H1 (cell line): Measurements from ENCODE around the gene FBXW2. TPM values are rescaled to one million over a fixed set of nuclear protein-coding genes. Genes with fewer than 3 reads are reported as not detected.

ENCODE experiments used
- CTCF ChIA-PET: fragments of 300-600 bp; sonication (Branson Sonifier 250); formaldehyde crosslinking; loops from one replicate; lab custom pipeline; 2021; ENCODE audit not compliant: partially characterized antibody; lab: Charles Lee
- POLR2A ChIA-PET: fragments of 300-600 bp; sonication (Branson Sonifier 250); formaldehyde crosslinking; loops from one replicate; lab custom pipeline; 2021; ENCODE audit warnings: inconsistent platforms; ENCODE audit not compliant: partially characterized antibody; lab: Charles Lee
- DNase-seq, 2 experiments: peaks; one replicate each; pipeline versions ENCODE4 v3.0.0 to v3.0.0-alpha.2; 2010 to 2022; ENCODE audit warnings: low spot score in 2 of 2, low read depth in 1 of 2, mixed read lengths in 1 of 2
- FAIRE-seq: peaks from 2 replicates; lab custom pipeline; 2011; peaks lifted over from hg19 to GRCh38; lab: Jason Lieb, UNC
- H2AFZ ChIP-seq: 2 replicates; pipeline ENCODE4 v1.8.1; 2012; ENCODE audit warnings: low read length, inconsistent platforms
- H2AK5ac ChIP-seq: 2 replicates; pipeline ENCODE4 v1.6.1; 2013; ENCODE audit warnings: low read depth, low read length
- H2BK120ac ChIP-seq: replicated peaks from 2 replicates; pipeline ENCODE3; 2013; ENCODE audit warnings: low read depth, low read length, inconsistent platforms
- H2BK12ac ChIP-seq: 2 replicates; pipeline ENCODE4 v1.6.1; 2013; ENCODE audit warnings: low read depth, low read length
- H2BK15ac ChIP-seq: 2 replicates; pipeline ENCODE4 v1.6.1; 2013; ENCODE audit warnings: low read length
- H2BK20ac ChIP-seq: 2 replicates; pipeline ENCODE4 v1.6.1; 2013; ENCODE audit warnings: low read length
- H2BK5ac ChIP-seq: 2 replicates; pipeline ENCODE4 v1.6.1; 2013; ENCODE audit warnings: low read depth, low read length
- H3K14ac ChIP-seq: 2 replicates; pipeline ENCODE4 v1.6.1; 2013; ENCODE audit warnings: inconsistent platforms; ENCODE audit not compliant: insufficient read length
- H3K18ac ChIP-seq: 2 replicates; pipeline ENCODE4 v1.6.1; 2013; ENCODE audit warnings: low read length; ENCODE audit errors: extremely low read depth
- H3K23ac ChIP-seq: 2 replicates; pipeline ENCODE4 v1.6.1; 2013; ENCODE audit warnings: inconsistent platforms; ENCODE audit not compliant: insufficient read length
- H3K23me2 ChIP-seq: 2 replicates; pipeline ENCODE4 v1.6.1; 2013; ENCODE audit warnings: low read depth, low read length
- H3K27ac ChIP-seq: 2 replicates; pipeline ENCODE4 v1.6.1; 2011; ENCODE audit warnings: low read depth, low read length, inconsistent platforms
- H3K27me3 ChIP-seq, 4 experiments: replicated peaks in 1 of 4; 1 replicate in 1 of 4; 2 replicates in 3 of 4; pipeline versions ENCODE4 v1.6.1 to v1.8.1; 2011 to 2013; ENCODE audit warnings: low read length in 3 of 4, mild to moderate bottlenecking in 3 of 4, inconsistent platforms in 2 of 4, mixed read lengths in 2 of 4, moderate library complexity in 1 of 4; ENCODE audit not compliant: control insufficient read depth in 3 of 4, insufficient read depth in 3 of 4; ENCODE audit errors: extremely low read depth in 1 of 4
- H3K36me3 ChIP-seq, 4 experiments: 2 replicates each; pipeline versions ENCODE4 v1.6.1 to v1.8.1; 2011 to 2013; ENCODE audit warnings: mild to moderate bottlenecking in 4 of 4, low read length in 3 of 4, moderate library complexity in 2 of 4, control low read depth in 1 of 4, inconsistent platforms in 1 of 4; ENCODE audit not compliant: insufficient read depth in 4 of 4, control insufficient read depth in 2 of 4
- H3K4ac ChIP-seq: replicated peaks from 2 replicates; pipeline ENCODE3; 2013; ENCODE audit warnings: low read length, low read depth, mixed read lengths, inconsistent platforms; ENCODE audit not compliant: insufficient read length
- H3K4me1 ChIP-seq, 4 experiments: replicated peaks in 1 of 4; 1 replicate in 1 of 4; 2 replicates in 3 of 4; pipeline versions ENCODE4 v1.6.1 to v1.8.1; 2011 to 2013; ENCODE audit warnings: low read length in 3 of 4, inconsistent platforms in 2 of 4, mixed read lengths in 1 of 4; ENCODE audit not compliant: insufficient read depth in 4 of 4, control insufficient read depth in 3 of 4
- H3K4me2 ChIP-seq, 2 experiments: 2 replicates each; pipeline versions ENCODE4 v1.6.1 to v1.8.1; 2011 to 2013; ENCODE audit warnings: low read depth in 2 of 2, low read length in 2 of 2, control low read depth in 1 of 2, inconsistent platforms in 1 of 2, mild to moderate bottlenecking in 1 of 2; ENCODE audit not compliant: insufficient read depth in 1 of 2
- H3K4me3 ChIP-seq, 4 experiments: fragments of 200-600, 300-600 bp in 1 of 4; sonication (generic), shearing (Covaris generic), sonication (Bioruptor Twin) in 1 of 4; 2 replicates each; pipeline versions ENCODE4 v1.5.1 to v1.8.1; 2011 to 2016; ENCODE audit warnings: low read length in 4 of 4, low read depth in 3 of 4, control low read depth in 2 of 4, inconsistent platforms in 2 of 4, mild to moderate bottlenecking in 2 of 4, mixed read lengths in 1 of 4, moderate library complexity in 1 of 4; ENCODE audit not compliant: insufficient read depth in 2 of 4; ENCODE audit errors: extremely low read depth in 1 of 4
- H3K56ac ChIP-seq: replicated peaks from 2 replicates; pipeline ENCODE3; 2013; ENCODE audit warnings: low read depth, mild to moderate bottlenecking, mixed read lengths, low read length, inconsistent platforms; ENCODE audit not compliant: insufficient read length
- H3K79me1 ChIP-seq: 2 replicates; pipeline ENCODE4 v1.6.1; 2013; ENCODE audit warnings: low read depth, low read length, control low read depth
- H3K79me2 ChIP-seq, 2 experiments: 2 replicates each; pipeline versions ENCODE4 v1.6.1 to v1.8.1; 2012 to 2013; ENCODE audit warnings: low read length in 2 of 2, mild to moderate bottlenecking in 2 of 2, inconsistent platforms in 1 of 2; ENCODE audit not compliant: insufficient read depth in 2 of 2, control insufficient read depth in 1 of 2
- H3K9ac ChIP-seq, 4 experiments: replicated peaks in 1 of 4; 1 replicate in 1 of 4; 2 replicates in 3 of 4; pipeline versions ENCODE4 v1.6.1 to v1.8.1; 2011 to 2013; ENCODE audit warnings: low read depth in 3 of 4, low read length in 3 of 4, control low read depth in 2 of 4, mild to moderate bottlenecking in 2 of 4, moderate library complexity in 2 of 4, inconsistent platforms in 1 of 4; ENCODE audit errors: extremely low read depth in 1 of 4
- H3K9me3 ChIP-seq, 2 experiments: 2 replicates each; pipeline versions ENCODE4 v1.6.1 to v1.8.1; 2012 to 2013; ENCODE audit warnings: mild to moderate bottlenecking in 2 of 2, moderate library complexity in 2 of 2, control low read depth in 1 of 2, inconsistent platforms in 1 of 2, low read depth in 1 of 2, low read length in 1 of 2, mixed read lengths in 1 of 2; ENCODE audit not compliant: insufficient read depth in 2 of 2
- H4K20me1 ChIP-seq, 2 experiments: replicated peaks in 1 of 2; 2 replicates each; pipeline versions ENCODE3 to v1.8.1; 2011 to 2013; ENCODE audit warnings: inconsistent platforms in 2 of 2, low read length in 2 of 2, mild to moderate bottlenecking in 1 of 2; ENCODE audit not compliant: insufficient read depth in 2 of 2, control insufficient read depth in 1 of 2
- H4K5ac ChIP-seq: 2 replicates; pipeline ENCODE4 v1.6.1; 2013; ENCODE audit warnings: low read length, low read depth, mixed read lengths, inconsistent platforms; ENCODE audit not compliant: insufficient read length
- H4K8ac ChIP-seq: 2 replicates; pipeline ENCODE4 v1.8.0; 2013; ENCODE audit warnings: mild to moderate bottlenecking, moderate library complexity, low read length, inconsistent platforms; ENCODE audit not compliant: insufficient read depth; ENCODE audit errors: extremely low read depth
- H4K91ac ChIP-seq: replicated peaks from 2 replicates; pipeline ENCODE3; 2013; ENCODE audit warnings: low read length, mixed read lengths, inconsistent platforms; ENCODE audit not compliant: insufficient read length
- CTBP2 ChIP-seq: IDR thresholded peaks from 2 replicates; pipeline ENCODE4 v1.7.0; 2011; ENCODE audit warnings: borderline replicate concordance, mild to moderate bottlenecking, moderate library complexity, mixed read lengths, low read length; ENCODE audit not compliant: insufficient read depth, insufficient read length
- SIX5 ChIP-seq: IDR thresholded peaks from 2 replicates; pipeline ENCODE4 v1.6.1; 2011; ENCODE audit warnings: mild to moderate bottlenecking, low read depth, low read length
- SP1 ChIP-seq: IDR thresholded peaks from 2 replicates; pipeline ENCODE4 v1.6.1; 2011; ENCODE audit warnings: low read depth, low read length
- WGBS, 2 experiments: shearing (Covaris generic) in 1 of 2; methylation state at CpG; one replicate each; pipeline versions ENCODE4 v1.1.6 to v1.1.7; 2013 to 2015; ENCODE audit warnings: low lambda C conversion rate in 2 of 2, mixed read lengths in 2 of 2, inconsistent platforms in 1 of 2, low coverage in 1 of 2, missing lambda C conversion rate in 1 of 2; ENCODE audit not compliant: insufficient replicate concordance in 2 of 2, insufficient coverage in 1 of 2, insufficient read length in 1 of 2; ENCODE audit errors: extremely low coverage in 1 of 2, missing lambda C conversion rate in 1 of 2; 5-methylcytosine and 5-hydroxymethylcytosine counted together
- polyA plus RNA-seq, 7 experiments: library from polyadenylated mRNA; depleted of rRNA in 3 of 7; stranded (reverse) in 5 of 7; unstranded in 2 of 7; fragments of >200 nt in 5 of 7; fragments of 200-250 nt in 2 of 7; gene quantifications; 1 replicate in 5 of 7; 2 replicates in 1 of 7; 4 replicates in 1 of 7; pipeline versions ENCODE4 v1.2.1 to v1.2.3, GENCODE V29; 2011 to 2013; ENCODE audit warnings: missing spikeins in 2 of 7, mixed read lengths in 2 of 7
- total RNA-seq: library from RNA; stranded (reverse); fragmentation: NEBNext Ultra II Directional; extraction: Animal tissue kit (Norgen Biotek cat#: 25700); gene quantifications from 2 replicates; pipeline ENCODE4 v1.2.1, GENCODE V29; 2021

The FBXW2 gene
- total and polyA plus RNA-seq, 2 of the 8 experiments (the other 6 are each of a cell fraction or from before 2014, with no cell fraction given): 19.2 to 65.3 TPM

DNA sequence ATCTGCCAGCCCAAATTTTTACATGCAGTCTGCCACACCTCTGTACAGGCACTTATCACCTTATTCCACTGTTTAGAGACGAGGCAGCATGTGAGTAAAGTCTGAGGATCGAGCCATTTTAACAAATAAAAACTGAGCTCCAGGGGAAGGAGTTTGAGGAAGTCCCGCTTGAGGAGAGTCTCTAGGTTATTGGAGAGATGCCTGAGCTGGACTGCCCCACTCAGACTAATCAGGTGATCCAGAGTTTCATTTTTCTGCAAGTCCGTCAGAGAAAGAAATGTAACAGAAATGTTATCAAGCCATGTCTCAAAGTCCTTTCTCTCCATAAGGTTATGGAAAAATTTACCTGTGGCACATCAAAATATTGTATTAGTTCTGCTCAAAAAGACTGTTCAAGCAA is 5.3 kb downstream of the FBXW2 start:
- Histone ChIP-seq H2BK15ac (no peak overlapping the region), H2BK120ac (no peak overlapping the region), H4K5ac (no peak overlapping the region), H3K56ac (no peak overlapping the region), H3K36me3 (peaks cover 5 to 34% (median 17%) of the 10 kb centered on the region in 4 experiments; a peak in 7 of 8 replicates), H3K14ac (no peak overlapping the region), H2AK5ac (no peak overlapping the region), H2BK12ac (no peak overlapping the region), H4K8ac (no peak overlapping the region), H2BK20ac (no peak overlapping the region), H3K23me2 (no peaks in the 10 kb centered on the region; the same call in 1 of the 2 replicates), H3K9ac (no peak overlapping the region), H2BK5ac (no peak overlapping the region), H3K4ac (no peak overlapping the region), H4K91ac (no peak overlapping the region), H3K4me2 (no peak overlapping the region), H3K4me1 (no peaks in the 10 kb centered on the region; a peak in 1 of 7 replicates), H3K23ac (no peak overlapping the region), H3K27me3 (no peaks in the 10 kb centered on the region), H2AFZ (no peak overlapping the region), H3K18ac (no peak overlapping the region), H3K4me3 (no peak overlapping the region), H3K79me2 (peaks cover 4 to 72% of the 10 kb centered on the region in 2 experiments), H3K27ac (no peak overlapping the region), H4K20me1 (peaks cover 0 to 11% of the 10 kb centered on the region in 2 experiments), H3K79me1 (no peaks in the 10 kb centered on the region; the same call in 1 of the 2 replicates), H3K9me3 (no peaks in the 10 kb centered on the region)
- 84% methylated on average over 4 of the region's 4 CpGs; no CpG with 5 or more reads in 1 of the 2 experiments for WGBS, 2 experiments
- FAIRE-seq (no peak), DNase-seq (no peak)
- CTCF ChIA-PET: interaction anchor here (1.1 kb wide), 1 partner anchor 13 kb away, joined by 4 read pairs; no protein-coding TSS in a partner anchor
- TF ChIP-seq CTBP2 (no peak), SP1 (no peak), SIX5 (no peak)
- POLR2A ChIA-PET: interaction anchor here (1.4 to 1.7 kb wide), 2 partner anchors 10 to 14 kb away, joined by 6 read pairs; no protein-coding TSS in a partner anchor
